ENCODE results near the gene ITGAD.

The ITGAD gene

DNA sequence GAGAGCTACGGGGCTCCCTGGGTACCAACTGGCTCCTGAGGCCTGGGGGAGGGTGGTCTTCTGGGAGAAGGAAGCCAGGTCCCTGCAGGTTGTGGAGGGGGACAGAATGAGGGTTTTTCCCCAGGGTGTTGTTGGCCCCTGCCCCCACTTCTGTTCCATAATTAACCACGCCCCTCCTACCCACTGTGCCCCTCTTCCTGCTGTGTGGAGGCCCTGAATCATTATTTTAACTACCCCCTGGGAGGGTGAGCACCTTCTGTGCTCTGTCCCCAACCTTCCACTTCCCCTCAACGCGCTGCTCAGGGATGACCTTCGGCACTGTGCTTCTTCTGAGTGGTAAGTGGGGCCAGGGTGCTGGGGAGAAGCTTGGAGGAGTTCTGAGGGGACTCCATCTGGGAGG, at the start of gene ITGAD:
ITGAD (plus strand) TSS at position 280 of the 400 bp plus-strand sequence; CDS start at position 306, 26 bp downstream.
- Mint-ChIP-seq H3K36me3 (ENCODE audit: low read depth) (no peaks in the 10 kb centered on the region), H3K9me3 (no peaks in the 10 kb centered on the region), H3K4me3 (no peak within 1 kb of the TSS), H3K4me1 (ENCODE audit: low read depth) (no peaks in the 10 kb centered on the region), H3K27ac (no peak within 1 kb of the TSS), H3K27me3 (peaks cover 12% of the 10 kb centered on the region)
- DNase-seq, result no peak

DNA sequence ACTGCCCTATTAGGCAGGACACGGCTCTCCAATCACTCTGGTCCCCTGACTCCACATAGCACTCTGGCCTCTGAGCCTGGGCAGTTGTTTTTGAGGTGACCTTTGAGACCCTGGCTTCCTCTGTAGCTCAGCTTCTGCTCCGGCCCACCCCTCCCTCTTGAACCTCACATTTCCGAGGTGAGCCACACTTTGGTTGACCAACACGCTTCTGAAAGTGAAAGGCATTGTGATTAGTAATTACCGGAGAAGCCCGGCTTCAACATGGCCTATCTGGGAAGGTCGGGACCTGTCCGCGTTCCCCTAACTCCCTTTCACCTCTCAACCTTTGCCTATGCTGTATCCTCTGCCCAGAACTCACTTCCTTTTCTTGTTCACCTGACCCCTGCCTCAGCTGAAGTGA, 48.4 kb upstream of the ITGAD start:
- H3K4me3 Mint-ChIP-seq, result no peak overlapping the region
- no peaks in the 10 kb centered on the region for H3K36me3 Mint-ChIP-seq (ENCODE audit: low read depth)
- H3K27me3 Mint-ChIP-seq, result peaks cover 9% of the 10 kb centered on the region
- DNase-seq, result no peak
- H3K9me3 Mint-ChIP-seq, result peaks cover 3% of the 10 kb centered on the region
- no peak overlapping the region for H3K27ac Mint-ChIP-seq
- H3K4me1 Mint-ChIP-seq (ENCODE audit: low read depth), result peaks cover 8% of the 10 kb centered on the region

DNA sequence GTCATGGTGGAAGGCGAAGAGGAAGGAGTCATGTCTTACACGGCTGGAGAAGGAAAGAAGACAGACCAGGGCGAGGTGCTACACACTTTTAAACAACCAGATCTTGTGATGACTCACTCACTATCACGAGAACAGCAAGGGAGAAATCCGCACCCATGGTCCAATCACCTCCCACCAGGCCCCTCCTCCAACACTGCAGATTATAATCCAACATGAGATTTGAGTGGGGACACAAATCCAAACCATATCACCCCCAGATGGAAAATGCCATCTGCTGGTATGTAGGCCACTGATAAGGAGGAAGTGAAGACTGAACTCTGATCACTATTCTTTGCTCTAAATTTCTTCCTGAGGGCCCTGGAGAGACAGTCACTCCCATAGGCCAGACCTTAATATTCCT, 45.7 kb upstream of the ITGAD start:
- H3K27ac Mint-ChIP-seq, result no peak overlapping the region
- no peak overlapping the region for H3K4me3 Mint-ChIP-seq
- H3K4me1 Mint-ChIP-seq (ENCODE audit: low read depth), result peaks cover 24% of the 10 kb centered on the region
- H3K27me3 Mint-ChIP-seq, result peaks cover 9% of the 10 kb centered on the region
- no peaks in the 10 kb centered on the region for H3K36me3 Mint-ChIP-seq (ENCODE audit: low read depth)
- DNase-seq, result no peak
- H3K9me3 Mint-ChIP-seq, result peaks cover 3% of the 10 kb centered on the region

DNA sequence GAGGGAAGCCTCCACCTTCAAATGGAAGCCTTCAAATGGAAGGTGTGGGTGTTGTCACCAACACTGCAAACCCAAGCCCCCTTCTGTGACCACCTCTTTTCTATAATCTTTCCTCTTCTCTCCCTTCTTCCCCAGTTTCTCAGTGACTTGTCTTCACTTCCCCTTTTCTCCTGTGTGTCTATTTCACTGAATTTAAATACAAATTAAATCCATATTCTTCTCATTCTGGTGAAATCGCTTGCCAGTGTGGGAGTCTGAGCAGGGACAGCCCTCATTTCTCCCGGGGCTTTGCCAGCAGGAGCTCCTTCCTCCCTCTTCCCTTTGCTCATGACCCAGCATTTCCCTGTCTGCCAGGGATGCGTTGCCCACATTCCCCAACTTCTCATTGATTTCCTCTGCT, 44.6 kb upstream of the ITGAD start:
- H3K4me1 Mint-ChIP-seq (ENCODE audit: low read depth), result peaks cover 34% of the 10 kb centered on the region
- no peak overlapping the region for H3K27ac Mint-ChIP-seq
- no peak overlapping the region for H3K4me3 Mint-ChIP-seq
- peaks cover 5% of the 10 kb centered on the region for H3K27me3 Mint-ChIP-seq
- no peaks in the 10 kb centered on the region for H3K36me3 Mint-ChIP-seq (ENCODE audit: low read depth)
- no peaks in the 10 kb centered on the region for H3K9me3 Mint-ChIP-seq
- no peak for DNase-seq

DNA sequence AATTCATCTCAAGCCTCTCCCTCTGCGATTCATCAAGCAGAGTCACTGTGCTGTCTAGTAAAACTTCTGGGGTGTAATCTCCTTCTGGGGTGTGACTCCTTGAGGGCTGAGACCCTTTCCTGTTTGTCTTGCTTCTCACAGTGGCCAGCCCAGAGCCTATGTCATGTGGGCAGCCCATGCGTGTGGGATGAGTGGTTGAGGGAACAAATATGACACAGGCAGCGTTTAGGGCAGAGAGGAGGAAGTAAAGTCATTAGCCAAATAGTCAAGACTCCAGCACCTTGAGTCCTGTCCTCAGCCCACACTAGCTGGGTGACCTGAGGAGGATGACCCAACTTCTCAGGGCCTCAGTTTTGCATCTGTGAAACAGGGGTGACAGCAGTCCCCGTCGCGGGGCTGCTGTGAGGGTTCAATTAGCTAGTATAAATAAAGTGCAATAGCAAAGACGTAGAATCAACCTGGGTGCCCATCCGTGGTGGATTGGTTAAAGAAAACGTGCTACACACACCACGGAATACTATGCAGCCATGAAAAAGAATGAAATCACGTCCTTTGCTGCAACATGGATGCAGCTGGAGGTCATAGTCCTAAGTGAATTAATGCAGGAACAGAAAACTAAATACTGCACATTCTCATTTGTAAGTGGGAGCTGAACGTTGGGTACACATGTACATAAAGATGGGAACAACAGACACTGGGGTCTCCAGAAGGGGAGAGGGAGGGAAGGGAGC, 42.7 kb upstream of the ITGAD start:
- Mint-ChIP-seq H3K9me3 (no peaks in the 10 kb centered on the region), H3K4me1 (ENCODE audit: low read depth) (peaks cover 43% of the 10 kb centered on the region), H3K36me3 (ENCODE audit: low read depth) (no peaks in the 10 kb centered on the region), H3K27me3 (peaks cover 5% of the 10 kb centered on the region), H3K4me3 (no peak overlapping the region), H3K27ac (no peak overlapping the region)
- DNase-seq, result no peak

DNA sequence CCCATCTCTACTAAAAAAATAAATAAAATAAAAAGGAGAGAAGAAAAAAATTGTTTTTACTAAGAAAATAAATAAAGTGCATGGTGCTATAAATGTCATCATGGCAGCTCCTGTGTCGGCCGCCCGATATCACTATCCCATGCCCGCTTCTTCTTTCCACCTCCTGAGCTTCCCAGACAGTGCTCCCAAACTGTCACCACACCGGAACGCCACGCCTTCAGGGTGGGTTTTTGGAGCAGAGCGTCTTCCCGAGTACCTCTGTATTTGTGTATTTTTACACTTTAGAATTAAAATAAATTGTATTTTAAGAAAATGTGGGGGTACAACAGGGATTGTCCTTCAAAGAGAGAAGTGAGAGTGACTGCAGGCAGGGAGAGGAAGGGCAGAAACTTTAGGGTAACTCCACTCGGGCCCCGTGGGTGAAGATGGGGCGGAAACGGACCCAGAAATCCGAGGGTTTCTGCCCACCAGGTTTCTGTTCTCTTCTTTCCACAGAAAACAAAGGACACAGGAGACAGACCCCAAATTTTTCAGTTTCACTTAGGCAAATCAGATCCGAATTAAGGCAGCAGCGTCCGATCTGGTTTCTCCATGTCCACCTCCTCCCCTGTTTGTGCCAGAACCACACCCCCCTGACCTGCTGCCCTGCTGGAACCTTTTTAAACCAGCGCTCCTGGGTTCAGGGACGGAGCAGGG, 41.7 kb upstream of the ITGAD start:
- Mint-ChIP-seq H3K4me3 (no peak overlapping the region), H3K9me3 (no peaks in the 10 kb centered on the region), H3K36me3 (ENCODE audit: low read depth) (no peaks in the 10 kb centered on the region), H3K4me1 (ENCODE audit: low read depth) (peaks cover 48% of the 10 kb centered on the region), H3K27ac (peak overlapping the region; percentile 88), H3K27me3 (peaks cover 5% of the 10 kb centered on the region)
- DNase-seq, result no peak

DNA sequence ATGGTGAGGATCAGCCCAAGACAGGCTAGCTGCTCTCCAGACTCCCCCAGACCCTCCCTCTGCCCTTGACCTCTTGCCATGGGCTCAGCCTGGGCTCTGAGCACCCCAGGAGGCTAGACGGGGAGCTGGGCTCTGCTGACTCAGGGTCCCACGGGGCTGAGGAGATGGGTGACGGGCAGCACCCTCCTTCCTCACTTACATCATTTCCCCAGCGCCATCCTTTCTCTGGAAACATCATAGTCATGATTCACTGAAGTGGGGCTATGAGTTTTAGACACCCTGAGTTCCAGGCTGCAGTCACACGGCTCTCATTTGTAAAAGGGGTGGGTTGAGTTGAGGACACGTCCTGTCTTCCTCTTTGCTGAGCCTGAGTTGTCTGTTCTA, 41.2 kb upstream of the ITGAD start:
- Mint-ChIP-seq H3K4me1 (ENCODE audit: low read depth) (peaks cover 50% of the 10 kb centered on the region), H3K4me3 (peak overlapping the region; percentile 25), H3K36me3 (ENCODE audit: low read depth) (no peaks in the 10 kb centered on the region), H3K9me3 (no peaks in the 10 kb centered on the region), H3K27ac (peak overlapping the region; percentile 88), H3K27me3 (peaks cover 5% of the 10 kb centered on the region)
- DNase-seq, result no peak

DNA sequence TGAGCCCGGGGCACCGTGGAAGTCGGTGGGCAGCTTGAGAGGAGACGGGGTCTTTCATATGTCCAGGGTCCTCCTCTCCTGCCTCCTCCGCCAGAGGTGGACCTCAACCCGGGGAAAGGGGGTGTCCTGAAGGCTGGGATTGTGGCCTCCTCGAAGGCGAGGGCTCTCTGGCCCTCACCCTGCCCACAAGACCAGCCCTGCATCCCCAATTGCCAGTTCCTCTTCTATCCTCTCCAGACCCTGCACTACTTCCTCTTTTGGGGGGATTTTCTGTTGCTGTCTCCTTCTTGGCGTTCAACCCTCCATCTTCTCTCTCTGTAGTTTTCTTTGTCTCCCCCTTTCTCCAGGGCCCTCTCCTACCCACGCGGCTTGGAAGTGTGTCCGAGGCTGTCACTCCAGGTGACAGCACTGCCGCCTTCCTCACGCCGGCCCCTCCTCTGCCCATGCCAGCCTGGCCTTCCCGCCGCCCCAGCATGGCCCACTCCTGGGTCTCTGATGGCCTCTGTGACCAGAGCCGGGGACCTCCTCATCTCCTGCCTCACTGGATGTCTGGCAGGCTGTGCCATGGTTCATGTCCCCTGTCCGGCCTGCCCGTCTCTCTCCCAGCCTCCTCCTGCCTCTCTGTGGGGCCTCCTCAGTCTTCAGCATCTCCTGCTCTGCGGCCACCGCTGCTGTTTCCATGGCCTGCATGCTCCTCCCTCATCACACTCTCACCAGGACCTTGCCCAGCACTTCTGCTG, 40.6 kb upstream of the ITGAD start:
- no peaks in the 10 kb centered on the region for H3K36me3 Mint-ChIP-seq (ENCODE audit: low read depth)
- peak overlapping the region; percentile 88 for H3K27ac Mint-ChIP-seq
- peaks cover 53% of the 10 kb centered on the region for H3K4me1 Mint-ChIP-seq (ENCODE audit: low read depth)
- H3K4me3 Mint-ChIP-seq, result peak overlapping the region; percentile 25
- no peaks in the 10 kb centered on the region for H3K9me3 Mint-ChIP-seq
- no peak for DNase-seq
- peaks cover 5% of the 10 kb centered on the region for H3K27me3 Mint-ChIP-seq

DNA sequence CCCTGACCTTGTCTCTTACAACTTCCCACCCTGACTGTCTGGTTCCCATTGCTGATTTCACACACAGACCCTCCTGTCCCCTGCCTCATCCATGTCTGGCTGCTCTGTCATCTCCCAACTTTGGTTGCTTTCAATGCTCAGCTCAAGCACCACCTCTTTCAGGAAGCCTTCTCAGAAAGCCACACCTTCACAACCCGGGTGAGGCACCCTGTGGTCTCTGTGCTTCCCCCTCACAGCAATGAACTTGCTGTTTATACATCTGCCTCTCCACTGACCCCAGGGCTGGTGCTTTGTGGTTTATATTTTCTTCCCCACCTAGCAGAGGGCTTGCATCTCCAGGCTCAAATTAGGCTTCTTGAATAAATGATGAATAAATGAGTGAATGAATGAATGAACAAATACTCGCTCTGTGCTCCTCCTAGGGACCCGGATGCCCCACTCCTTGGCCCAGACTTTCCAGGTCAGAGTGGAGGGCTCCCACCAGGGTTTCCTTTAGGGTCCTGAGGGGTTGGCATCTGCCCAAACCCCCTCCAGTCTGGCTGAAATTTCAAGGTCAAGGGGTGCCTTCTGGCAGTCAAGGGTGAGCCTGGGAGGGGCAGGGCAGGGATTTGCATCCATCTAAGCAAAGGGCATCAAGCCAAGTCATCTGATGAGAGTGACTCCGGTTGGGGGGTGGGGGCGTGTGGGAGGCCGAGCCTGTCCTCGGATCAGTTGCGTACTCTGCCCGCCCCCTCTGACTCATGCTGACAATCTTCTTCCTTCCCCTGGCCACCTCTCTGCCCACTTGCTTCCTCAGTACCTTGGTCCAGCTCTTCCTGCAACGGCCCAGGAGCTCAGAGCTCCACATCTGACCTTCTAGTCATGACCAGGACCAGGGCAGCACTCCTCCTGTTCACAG, 38.5 kb upstream of the ITGAD start, which contains the start of gene ITGAX:
ITGAX (plus strand) TSS at position 783 of the 898 bp plus-strand sequence; CDS start at position 862, 79 bp downstream.
- peaks cover 58% of the 10 kb centered on the region for H3K4me1 Mint-ChIP-seq (ENCODE audit: low read depth)
- H3K36me3 Mint-ChIP-seq (ENCODE audit: low read depth), result no peaks in the 10 kb centered on the region
- peak within 1 kb of the TSS; percentile 88 for H3K27ac Mint-ChIP-seq
- no peaks in the 10 kb centered on the region for H3K9me3 Mint-ChIP-seq
- peaks cover 1% of the 10 kb centered on the region for H3K27me3 Mint-ChIP-seq
- peak within 1 kb of the TSS; percentile 68 for H3K4me3 Mint-ChIP-seq
- DNase-seq, result peak; percentile 70

DNA sequence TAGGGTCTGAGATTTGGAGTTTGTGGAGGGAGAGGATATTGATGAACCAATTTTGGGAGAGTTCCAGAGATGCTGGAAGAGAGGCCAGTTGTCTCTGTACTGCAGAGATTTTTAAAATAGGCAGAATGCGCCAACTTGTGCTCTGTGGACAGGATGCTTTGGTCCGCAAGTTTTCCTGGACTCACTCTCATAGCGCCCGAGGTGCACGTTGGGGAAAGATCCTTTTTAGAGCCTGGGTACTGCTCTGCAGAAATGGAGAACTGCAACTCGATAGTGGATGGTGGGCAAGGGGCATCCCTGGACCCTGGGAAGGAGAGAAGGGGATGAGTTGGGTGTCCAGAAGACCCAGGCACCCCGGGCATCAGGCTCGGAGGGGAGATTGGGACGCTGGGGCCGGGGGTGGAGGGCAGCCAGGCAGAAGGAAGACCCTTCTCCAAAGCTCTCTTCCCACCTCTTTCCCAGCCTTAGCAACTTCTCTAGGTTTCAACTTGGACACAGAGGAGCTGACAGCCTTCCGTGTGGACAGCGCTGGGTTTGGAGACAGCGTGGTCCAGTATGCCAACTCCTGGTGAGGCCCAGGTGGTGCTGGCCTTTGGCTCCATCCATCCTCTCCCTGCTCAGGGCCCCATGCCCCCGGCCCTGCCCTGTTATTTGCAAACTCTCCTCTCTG, 37.6 kb upstream of the ITGAD start:
- peak overlapping the region; percentile 68 for H3K4me3 Mint-ChIP-seq
- H3K27ac Mint-ChIP-seq, result peak overlapping the region; percentile 88
- no peaks in the 10 kb centered on the region for H3K9me3 Mint-ChIP-seq
- H3K27me3 Mint-ChIP-seq, result no peaks in the 10 kb centered on the region
- no peaks in the 10 kb centered on the region for H3K36me3 Mint-ChIP-seq (ENCODE audit: low read depth)
- peaks cover 55% of the 10 kb centered on the region for H3K4me1 Mint-ChIP-seq (ENCODE audit: low read depth)
- DNase-seq, result no peak

DNA sequence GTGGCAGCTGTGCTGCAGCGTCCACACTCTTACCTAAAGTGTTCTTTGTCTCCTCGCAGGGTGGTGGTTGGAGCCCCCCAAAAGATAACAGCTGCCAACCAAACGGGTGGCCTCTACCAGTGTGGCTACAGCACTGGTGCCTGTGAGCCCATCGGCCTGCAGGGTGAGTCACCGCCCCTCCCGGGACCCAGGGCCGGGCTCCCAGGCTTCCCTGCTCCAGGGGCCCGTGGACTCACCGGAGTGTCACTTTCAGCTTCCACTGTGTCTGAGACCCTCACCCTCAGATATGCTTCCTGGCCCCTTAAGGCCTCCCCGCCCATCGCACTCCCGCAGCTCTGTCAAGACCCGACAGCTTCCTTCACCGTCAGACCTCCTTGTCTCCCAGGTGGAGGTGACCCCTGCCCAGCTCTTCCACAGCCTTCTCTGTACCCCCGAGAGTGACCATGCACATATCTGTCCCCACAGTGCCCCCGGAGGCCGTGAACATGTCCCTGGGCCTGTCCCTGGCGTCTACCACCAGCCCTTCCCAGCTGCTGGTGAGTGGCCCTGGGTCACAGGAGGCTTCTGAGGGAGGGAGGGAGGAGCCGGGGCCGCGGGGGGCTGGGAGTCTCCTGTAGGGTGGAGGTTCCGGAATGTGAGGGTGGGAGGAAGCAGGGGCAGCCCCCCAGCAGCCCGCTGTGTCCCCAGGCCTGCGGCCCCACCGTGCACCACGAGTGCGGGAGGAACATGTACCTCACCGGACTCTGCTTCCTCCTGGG, 36.4 kb upstream of the ITGAD start:
- H3K36me3 Mint-ChIP-seq (ENCODE audit: low read depth), result no peaks in the 10 kb centered on the region
- peak overlapping the region; percentile 42 for H3K4me3 Mint-ChIP-seq
- H3K27ac Mint-ChIP-seq, result peak overlapping the region; percentile 69
- DNase-seq, result no peak
- H3K9me3 Mint-ChIP-seq, result no peaks in the 10 kb centered on the region
- peaks cover 49% of the 10 kb centered on the region for H3K4me1 Mint-ChIP-seq (ENCODE audit: low read depth)
- H3K27me3 Mint-ChIP-seq, result no peaks in the 10 kb centered on the region

DNA sequence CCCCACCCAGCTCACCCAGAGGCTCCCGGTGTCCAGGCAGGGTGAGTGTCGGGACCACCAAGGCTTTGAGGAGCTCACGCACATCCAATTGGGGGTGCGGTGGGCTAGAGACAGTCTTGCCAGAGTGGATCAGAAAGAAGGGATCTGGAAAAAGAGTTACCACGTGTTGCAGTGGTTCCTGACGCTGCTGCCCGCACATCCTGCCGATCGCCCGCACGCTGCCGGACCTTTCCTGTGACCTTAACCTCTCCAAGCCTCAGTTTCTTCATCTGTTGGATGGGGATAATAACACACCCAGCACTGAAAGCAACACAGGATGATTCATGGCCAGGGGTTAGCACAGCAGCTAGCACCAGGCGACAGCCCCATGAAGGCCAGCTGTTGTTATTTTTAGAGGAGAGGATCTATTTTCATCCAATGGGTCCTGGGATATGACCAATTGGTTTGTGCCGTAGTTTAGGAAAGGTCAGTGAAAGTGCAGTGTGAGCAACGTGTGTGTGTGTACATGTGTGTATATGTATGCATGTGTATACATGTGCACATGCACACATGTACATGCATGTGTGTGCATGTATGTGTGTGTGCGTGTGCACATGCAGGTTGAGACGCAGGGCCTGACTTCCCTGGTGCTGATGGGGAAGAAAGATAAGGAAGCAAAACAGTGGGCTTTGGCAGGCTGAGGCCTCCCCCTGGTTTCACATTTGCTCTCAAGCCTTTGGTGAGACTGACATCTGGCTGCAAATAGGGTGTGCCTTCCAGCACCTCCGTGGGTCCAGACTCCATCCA, 35.6 kb upstream of the ITGAD start:
- H3K27me3 Mint-ChIP-seq, result no peaks in the 10 kb centered on the region
- no peak overlapping the region for H3K4me3 Mint-ChIP-seq
- no peak for DNase-seq
- no peaks in the 10 kb centered on the region for H3K9me3 Mint-ChIP-seq
- peaks cover 41% of the 10 kb centered on the region for H3K4me1 Mint-ChIP-seq (ENCODE audit: low read depth)
- H3K27ac Mint-ChIP-seq, result peak overlapping the region; percentile 44
- H3K36me3 Mint-ChIP-seq (ENCODE audit: low read depth), result no peaks in the 10 kb centered on the region
